Renal cortical epithelial cell (primary cell): ENCODE data around the gene ICA1L. TPM values are rescaled to one million over a fixed set of nuclear protein-coding genes. Genes with fewer than 3 reads are reported as not detected.
A peak's percentile ranks its signal among the peaks of the same experiment; 100 is the strongest.

Experiments used
- DNase-seq: peaks from one replicate; pipeline ENCODE4 v3.0.0-alpha.2; 2011; ENCODE audit warnings: low read depth
- total RNA-seq: library from RNA; depleted of rRNA; stranded (reverse); fragments of >200 nt; gene quantifications from 2 replicates; pipeline ENCODE4 v1.2.3, GENCODE V29; 2014

The ICA1L gene
- total RNA-seq, 1 donor from 2014 or later = 6.5 TPM

- no peak for DNase-seq
Observed at GRCh38 chr2:202782940-202783558, 88.5 kb downstream of the ICA1L start.

- DNase-seq = peak; percentile 94
Observed at GRCh38 chr2:202780514-202781021, 91.0 kb downstream of the ICA1L start.

GRCh38 chr2:202778217-202778616, 93.3 kb downstream of the ICA1L start:
- DNase-seq = no peak

GRCh38 chr2:202774104-202774503, 97.5 kb downstream of the ICA1L start:
- no peak for DNase-seq

GRCh38 chr2:202773301-202773973, 98.1 kb downstream of the ICA1L start:
- no peak for DNase-seq

GRCh38 chr2:202771741-202772460, 99.7 kb downstream of the ICA1L start:
- no peak for DNase-seq

- DNase-seq = no peak
Observed at GRCh38 chr2:202771336-202771735, 100.2 kb downstream of the ICA1L start.

- no peak for DNase-seq
Observed at GRCh38 chr2:202769201-202769600, 102.4 kb downstream of the ICA1L start.

GRCh38 chr2:202768273-202768672, 103.3 kb downstream of the ICA1L start:
- DNase-seq = no peak

- DNase-seq = no peak
Observed at GRCh38 chr2:202765436-202765835, 106.1 kb downstream of the ICA1L start.

GRCh38 chr2:202764991-202765390, 106.6 kb downstream of the ICA1L start:
- DNase-seq = no peak

- no peak for DNase-seq
Observed at GRCh38 chr2:202763916-202764315, 107.7 kb downstream of the ICA1L start.

- no peak for DNase-seq
Observed at GRCh38 chr2:202762556-202762955, 109.0 kb downstream of the ICA1L start.

GRCh38 chr2:202760848-202761247, 110.7 kb downstream of the ICA1L start:
- DNase-seq = no peak

GRCh38 chr2:202758604-202759003, 113.0 kb downstream of the ICA1L start:
- peak; percentile 73 for DNase-seq

GRCh38 chr2:202758128-202758527, 113.4 kb downstream of the ICA1L start:
- no peak for DNase-seq

- DNase-seq = no peak
Observed at GRCh38 chr2:202757339-202757738, 114.2 kb downstream of the ICA1L start.

- DNase-seq = no peak
Observed at GRCh38 chr2:202756598-202756997, 115.0 kb downstream of the ICA1L start.

GRCh38 chr2:202754936-202755335, 116.6 kb downstream of the ICA1L start:
- DNase-seq = no peak

- DNase-seq = no peak
Observed at GRCh38 chr2:202752071-202752470, 119.5 kb downstream of the ICA1L start.

GRCh38 chr2:202750763-202751427, 120.7 kb downstream of the ICA1L start:
- DNase-seq = no peak

- no peak for DNase-seq
Observed at GRCh38 chr2:202749477-202749876, 122.1 kb downstream of the ICA1L start.
